Measurements from ENCODE around the gene POGLUT3.

Gene POGLUT3, protein sequence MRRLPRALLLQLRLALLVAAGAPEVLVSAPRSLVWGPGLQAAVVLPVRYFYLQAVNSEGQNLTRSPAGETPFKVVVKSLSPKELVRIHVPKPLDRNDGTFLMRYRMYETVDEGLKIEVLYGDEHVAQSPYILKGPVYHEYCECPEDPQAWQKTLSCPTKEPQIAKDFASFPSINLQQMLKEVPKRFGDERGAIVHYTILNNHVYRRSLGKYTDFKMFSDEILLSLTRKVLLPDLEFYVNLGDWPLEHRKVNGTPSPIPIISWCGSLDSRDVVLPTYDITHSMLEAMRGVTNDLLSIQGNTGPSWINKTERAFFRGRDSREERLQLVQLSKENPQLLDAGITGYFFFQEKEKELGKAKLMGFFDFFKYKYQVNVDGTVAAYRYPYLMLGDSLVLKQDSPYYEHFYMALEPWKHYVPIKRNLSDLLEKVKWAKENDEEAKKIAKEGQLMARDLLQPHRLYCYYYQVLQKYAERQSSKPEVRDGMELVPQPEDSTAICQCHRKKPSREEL

GRCh38 chr11:108498046-108498815 is at the start of gene POGLUT3:
POGLUT3 (minus strand) TSS chr11:108498384; CDS start chr11:108498366, 18 bp downstream.
- peak; percentile 30 for DNase-seq (ENCODE audit: low spot score)

DNA sequence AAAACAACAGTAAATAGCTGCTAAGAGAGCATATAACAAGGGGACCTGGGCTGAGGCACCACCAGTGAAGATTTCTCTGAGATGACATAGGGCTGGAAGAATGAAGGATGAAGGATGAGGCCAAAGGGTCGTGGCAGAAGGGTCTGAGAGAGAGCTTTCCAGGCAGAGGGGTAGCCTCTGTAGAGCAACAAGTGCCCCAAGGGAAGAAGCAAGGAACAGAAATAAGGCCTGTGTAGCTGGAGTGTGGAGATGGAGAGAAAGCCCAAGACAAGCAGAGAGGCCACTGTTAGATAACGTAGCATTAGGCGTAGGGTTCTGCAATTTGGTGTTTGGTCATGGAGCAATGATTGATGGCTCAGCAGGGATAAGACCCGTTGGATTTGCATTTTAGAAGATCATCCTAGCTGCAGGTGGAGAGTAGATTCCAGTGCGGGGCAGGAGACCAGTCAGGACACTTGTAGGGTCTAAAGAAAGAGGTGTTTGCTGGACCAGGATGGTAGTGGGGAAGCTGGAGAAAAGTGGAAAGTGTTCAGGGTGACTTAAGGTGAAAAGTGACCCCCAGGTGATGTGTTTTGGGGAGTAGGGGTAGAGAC is 47.8 kb upstream of the POGLUT3 start:
- no peak for DNase-seq (ENCODE audit: low spot score)

DNA sequence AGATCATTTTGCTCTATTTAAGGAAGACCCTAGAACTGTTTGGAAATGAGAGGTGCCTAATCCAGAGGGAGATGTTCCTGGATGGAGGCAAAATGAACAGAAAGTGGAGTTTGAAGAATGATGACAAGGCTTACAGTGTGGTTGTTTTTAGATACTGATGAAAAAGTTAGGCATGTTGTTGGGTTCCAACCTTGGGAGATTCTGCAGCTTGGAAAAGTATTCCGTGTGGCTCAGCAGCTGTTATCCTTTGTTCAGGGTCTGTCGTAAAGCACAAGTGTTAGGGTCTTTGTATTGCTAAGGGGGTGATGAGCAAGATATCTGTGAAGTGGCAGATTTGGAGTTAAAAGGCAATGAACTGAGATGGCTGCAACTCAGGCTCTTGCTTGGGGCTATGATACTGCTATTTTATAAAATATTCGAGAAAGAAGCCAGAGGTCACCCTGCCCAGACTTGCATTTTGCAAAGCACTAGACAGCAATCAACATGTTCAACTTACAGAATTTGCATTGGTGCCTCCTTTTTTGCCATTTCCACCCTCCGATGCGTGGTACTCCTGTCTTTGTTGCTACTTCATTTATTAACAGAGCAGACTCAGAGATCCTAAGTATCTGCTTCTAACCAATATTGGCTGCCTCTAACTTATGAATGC is 45.3 kb upstream of the POGLUT3 start:
- no peak for DNase-seq (ENCODE audit: low spot score)

GRCh38 chr11:108541531-108541930 is 43.3 kb upstream of the POGLUT3 start:
- DNase-seq (ENCODE audit: low spot score): no peak

- DNase-seq (ENCODE audit: low spot score): no peak
These were observed 40.3 kb upstream of the POGLUT3 start for GRCh38 chr11:108538502-108538901.

GRCh38 chr11:108538022-108538424 is 39.8 kb upstream of the POGLUT3 start:
- no peak for DNase-seq (ENCODE audit: low spot score)

DNA sequence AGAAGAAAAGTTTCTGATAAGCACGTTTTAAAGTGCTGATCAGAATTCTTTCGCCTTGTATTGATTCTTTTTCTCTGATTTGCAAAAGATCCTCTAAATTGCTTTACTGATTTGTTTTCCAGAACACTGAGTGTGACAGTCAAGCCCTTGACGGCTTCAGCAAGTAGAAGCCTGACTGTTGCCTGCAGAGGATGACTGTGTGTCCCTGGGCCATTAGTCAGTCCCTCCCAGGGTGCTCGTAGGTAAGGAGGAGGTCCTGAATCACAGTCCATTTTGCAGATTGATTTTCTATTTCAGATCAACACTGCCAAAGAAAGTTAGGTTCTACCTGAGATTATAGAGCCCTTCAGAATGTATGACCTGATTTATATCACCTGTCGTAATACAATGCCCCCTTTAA is 38.6 kb upstream of the POGLUT3 start:
- no peak for DNase-seq (ENCODE audit: low spot score)

DNA sequence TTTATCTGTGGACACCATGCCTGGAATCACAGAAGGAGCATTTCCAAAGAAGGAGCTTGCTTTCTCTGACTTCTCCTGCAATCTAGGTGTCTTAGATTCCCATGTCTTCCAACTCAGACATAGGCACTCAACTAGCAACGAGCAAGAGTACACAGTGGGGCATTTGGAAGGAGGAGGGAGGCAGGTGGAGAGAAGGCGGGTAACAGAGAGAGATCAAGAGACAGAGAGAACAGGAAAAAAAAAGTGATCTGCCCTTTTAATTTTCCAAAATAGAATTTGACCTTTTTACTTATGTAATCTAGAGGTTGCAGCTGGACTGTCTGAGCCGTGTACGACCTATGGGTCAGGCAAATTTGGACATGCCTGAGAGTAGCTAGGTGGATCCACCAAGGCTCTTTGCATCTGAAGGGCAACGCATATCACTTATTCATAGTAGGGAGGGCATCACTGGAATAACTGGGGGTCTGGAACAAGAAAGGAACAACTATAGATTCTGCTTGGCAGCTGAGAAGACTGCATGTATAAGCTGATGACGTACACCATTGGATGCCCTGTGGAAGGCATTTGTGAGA is 37.3 kb upstream of the POGLUT3 start:
- DNase-seq (ENCODE audit: low spot score): no peak

- no peak for DNase-seq (ENCODE audit: low spot score)
These were observed 36.2 kb upstream of the POGLUT3 start for GRCh38 chr11:108534274-108534882.

- no peak for DNase-seq (ENCODE audit: low spot score)
These were observed 32.2 kb upstream of the POGLUT3 start for GRCh38 chr11:108530426-108530825.

- no peak for DNase-seq (ENCODE audit: low spot score)
These were observed 29.2 kb upstream of the POGLUT3 start for GRCh38 chr11:108527382-108527781.

DNA sequence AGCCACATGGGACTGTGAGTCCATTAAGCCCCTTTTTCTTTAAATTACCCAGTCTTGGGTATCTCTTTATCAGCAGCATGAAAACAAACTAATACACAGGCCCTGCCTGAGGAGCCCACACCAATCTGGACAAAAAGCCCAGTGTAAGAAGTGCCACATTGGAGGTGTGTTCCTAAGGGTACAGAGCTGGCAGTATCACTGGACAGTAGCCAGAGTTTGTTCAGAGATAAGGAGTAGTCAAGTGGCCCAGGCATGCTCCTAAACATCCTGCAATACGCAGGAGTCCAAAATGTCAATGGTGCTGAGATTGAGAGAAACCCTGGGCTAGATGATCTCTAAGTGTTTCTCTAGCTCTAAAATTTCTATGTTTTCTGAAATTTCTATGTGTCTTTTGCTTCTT is 27.0 kb upstream of the POGLUT3 start:
- DNase-seq (ENCODE audit: low spot score): no peak

DNA sequence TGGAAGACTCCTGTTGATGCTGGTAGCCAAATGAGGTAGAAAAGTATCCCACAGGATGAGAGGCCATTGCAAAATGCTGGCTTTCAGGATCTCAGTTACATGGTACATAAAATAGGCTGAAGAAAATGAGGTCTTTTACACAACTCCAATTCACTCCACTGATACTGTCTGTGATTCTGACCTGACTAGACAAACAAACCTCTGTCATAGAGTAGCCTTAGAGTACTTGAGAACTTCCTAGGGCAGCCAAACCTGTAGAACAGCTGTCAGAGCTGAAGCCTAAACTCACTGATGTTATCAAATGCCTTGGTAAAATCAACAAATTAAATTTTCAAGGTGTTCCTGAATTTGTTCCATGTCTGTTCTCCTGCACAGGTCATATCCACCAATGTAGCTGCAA is 26.2 kb upstream of the POGLUT3 start:
- no peak for DNase-seq (ENCODE audit: low spot score)

GRCh38 chr11:108522318-108522717 is 24.1 kb upstream of the POGLUT3 start:
- no peak for DNase-seq (ENCODE audit: low spot score)

GRCh38 chr11:108518581-108518980 is 20.4 kb upstream of the POGLUT3 start:
- DNase-seq (ENCODE audit: low spot score): no peak

GRCh38 chr11:108516125-108516524 is 17.9 kb upstream of the POGLUT3 start:
- no peak for DNase-seq (ENCODE audit: low spot score)

GRCh38 chr11:108512708-108513107 is 14.5 kb upstream of the POGLUT3 start:
- DNase-seq (ENCODE audit: low spot score): no peak

- no peak for DNase-seq (ENCODE audit: low spot score)
These were observed 13.8 kb upstream of the POGLUT3 start for GRCh38 chr11:108511851-108512474.

DNA sequence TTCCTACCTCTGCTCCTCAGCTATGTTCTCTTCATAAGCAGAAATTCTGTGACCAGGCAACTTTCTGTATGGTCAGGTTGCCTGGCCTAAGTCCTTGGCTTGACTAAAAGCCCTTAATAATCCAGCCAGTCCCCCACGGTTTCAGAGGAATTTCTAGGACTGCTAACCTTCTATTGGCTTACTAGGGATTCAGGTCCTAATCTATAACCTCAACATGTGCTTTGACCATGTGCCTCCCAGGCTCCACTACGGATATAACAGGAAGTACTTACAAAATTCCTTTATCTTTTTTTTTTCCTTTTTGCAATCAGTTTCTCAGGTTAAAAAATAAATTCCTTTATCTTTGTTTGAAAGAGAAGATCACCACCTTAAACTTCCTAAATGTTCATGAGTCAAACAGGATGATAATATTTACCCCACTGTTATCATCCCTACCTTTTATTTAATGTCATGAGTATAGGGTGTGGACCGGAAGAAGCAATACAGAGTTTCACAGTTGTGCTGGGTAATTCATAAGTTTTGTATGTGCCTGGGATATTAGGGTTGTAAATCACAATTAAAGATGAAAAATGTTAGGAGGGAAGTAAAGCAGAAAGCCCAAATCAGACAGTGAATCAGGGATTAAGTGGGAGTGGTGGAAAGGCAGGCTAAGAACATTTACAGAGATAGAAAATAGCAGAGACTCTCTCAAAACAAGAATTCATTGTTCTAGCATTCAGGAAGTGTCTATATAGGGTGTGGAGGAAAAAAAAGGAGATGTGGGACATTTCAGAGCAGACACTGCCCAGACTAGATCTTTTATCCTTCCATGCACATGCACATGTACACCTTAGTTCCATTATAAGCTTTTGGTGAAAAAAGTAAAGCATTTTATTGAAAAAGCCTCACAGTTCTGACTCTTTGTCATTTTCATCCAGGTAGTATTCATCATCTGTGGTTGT is 10.7 kb upstream of the POGLUT3 start:
- DNase-seq (ENCODE audit: low spot score): no peak

GRCh38 chr11:108501396-108501795 is 3.2 kb upstream of the POGLUT3 start:
- DNase-seq (ENCODE audit: low spot score): no peak
